Testis (tissue), 3 donors: ENCODE results near the gene ITGB5. TPM values are rescaled to one million over a fixed set of nuclear protein-coding genes. Genes with fewer than 3 reads are reported as not detected.

Source experiments
- DNase-seq: peaks from one replicate; pipeline ENCODE4 v3.0.0-alpha.2; 2019
- H3K27ac ChIP-seq, 2 donors: fragments of 200-600 bp; sonication (generic); one replicate each; pipeline ENCODE4 v1.5.1; 2019
- H3K27me3 ChIP-seq: fragments of 200-600 bp; sonication (generic); one replicate; pipeline ENCODE4 v1.5.1; 2019
- H3K36me3 ChIP-seq: fragments of 200-600 bp; sonication (generic); one replicate; pipeline ENCODE4 v1.5.1; 2017; ENCODE audit warnings: low read depth; ENCODE audit errors: missing control alignments
- H3K4me1 ChIP-seq: fragments of 200-600 bp; sonication (generic); one replicate; pipeline ENCODE4 v1.5.1; 2019
- H3K4me3 ChIP-seq, 2 donors: fragments of 200-600 bp; sonication (generic); one replicate each; pipeline ENCODE4 v1.5.1; 2017 to 2019
- H3K9me3 ChIP-seq: fragments of 200-600 bp; sonication (generic); one replicate; pipeline ENCODE4 v1.5.1; 2017
- CTCF ChIP-seq, 3 experiments: fragments of 450-650 bp in 2 of 3; fragments of 200-600 bp in 1 of 3; sonication (generic) in 1 of 3; IDR thresholded peaks; one replicate each; pipeline ENCODE4 v1.5.1; 2016 to 2019; ENCODE audit warnings: antibody characterized with exemption in 3 of 3, mild to moderate bottlenecking in 2 of 3, moderate library complexity in 1 of 3
- POLR2A ChIP-seq: fragments of 450-650 bp; IDR thresholded peaks from one replicate; pipeline ENCODE4 v1.6.1; 2017; ENCODE audit warnings: antibody characterized with exemption, mild to moderate bottlenecking, moderate library complexity
- WGBS, 2 donors: methylation state at CpG; one replicate each; pipeline ENCODE4 v1.1.5; 2018; 5-methylcytosine and 5-hydroxymethylcytosine counted together
- intact Hi-C: fragments of 100-400 bp; cut with DNase I; formaldehyde crosslinking; loops from one replicate; pipeline ENCODE4 v1.15.1; 2023; ENCODE audit warnings: low total_unique reads
- polyA plus RNA-seq: library from polyadenylated mRNA; stranded (reverse); fragments of 350-450 nt; fragmentation: Illumina TruSeq; extraction: RNeasy Lipid Tissue Mini Kit (QIAGEN cat#74804); gene quantifications from one replicate; pipeline ENCODE4 v1.2.3, GENCODE V29; 2014; ENCODE audit warnings: low read depth, low replicate concordance; ENCODE audit not compliant: insufficient read depth
- total RNA-seq, 2 donors: library from RNA; depleted of rRNA; stranded (reverse); fragments of >200 nt; gene quantifications; one replicate each; pipeline ENCODE4 v1.2.3, GENCODE V29; 2016

ITGB5 gene
- total and polyA plus RNA-seq, 3 donors from 2014 or later: 46.0 to 101 (median 76.9) TPM

GRCh38 chr3:124765197-124765840, 121.8 kb downstream of the ITGB5 start:
- H3K4me1 ChIP-seq: peaks cover 5% of the 10 kb centered on the region
- H3K4me3 ChIP-seq: no peak overlapping the region
- WGBS, 2 donors: 88 to 90% methylated on average over 5 of the region's 5 CpGs
- no peaks in the 10 kb centered on the region for H3K27me3 ChIP-seq
- DNase-seq: no peak
- TF ChIP-seq CTCF (IDR thresholded peaks at IDR 0.05) (no peak), POLR2A (no peak)
- no peaks in the 10 kb centered on the region for H3K9me3 ChIP-seq
- H3K27ac ChIP-seq: no peak overlapping the region
- intact Hi-C loops: loop anchor here (10.0 kb wide), 1 partner anchor 669 kb away; no protein-coding TSS in a partner anchor
- H3K36me3 ChIP-seq: no peaks in the 10 kb centered on the region

- 73 to 85% methylated on average over 5 of the region's 5 CpGs for WGBS, 2 donors
- intact Hi-C loops: loop anchor here (5.0 to 10.0 kb wide), 2 partner anchors 138 to 670 kb away; no protein-coding TSS in a partner anchor
Measured at GRCh38 chr3:124764746-124765145, 122.4 kb downstream of the ITGB5 start.

GRCh38 chr3:124763644-124764358, 123.4 kb downstream of the ITGB5 start:
- no peak for TF ChIP-seq CTCF (IDR thresholded peaks at IDR 0.05)
- no peak for TF ChIP-seq POLR2A
- no peak overlapping the region for H3K4me3 ChIP-seq
- H3K27ac ChIP-seq: no peak overlapping the region
- intact Hi-C loops: loop anchor here (5.0 to 10.0 kb wide), 2 partner anchors 138 to 671 kb away; no protein-coding TSS in a partner anchor
- peaks cover 5% of the 10 kb centered on the region for H3K4me1 ChIP-seq
- H3K36me3 ChIP-seq: no peaks in the 10 kb centered on the region
- H3K9me3 ChIP-seq: no peaks in the 10 kb centered on the region
- DNase-seq: peak; percentile 11
- H3K27me3 ChIP-seq: no peaks in the 10 kb centered on the region
- WGBS, 2 donors: 91% methylated on average over 15 of the region's 15 CpGs

More at GRCh38 chr3:124764746-124765145, 122.4 kb downstream of the ITGB5 start:
- H3K27me3 ChIP-seq: no peaks in the 10 kb centered on the region
- DNase-seq: no peak
- no peak overlapping the region for H3K4me3 ChIP-seq
- TF ChIP-seq POLR2A (no peak), CTCF (IDR thresholded peaks at IDR 0.05) (no peak)
- peaks cover 5% of the 10 kb centered on the region for H3K4me1 ChIP-seq
- H3K36me3 ChIP-seq: no peaks in the 10 kb centered on the region
- H3K27ac ChIP-seq: no peak overlapping the region
- H3K9me3 ChIP-seq: no peaks in the 10 kb centered on the region

GRCh38 chr3:124763206-124763605, 124.0 kb downstream of the ITGB5 start:
- peaks cover 5% of the 10 kb centered on the region for H3K4me1 ChIP-seq
- H3K4me3 ChIP-seq: no peak overlapping the region
- TF ChIP-seq POLR2A (no peak), CTCF (IDR thresholded peaks at IDR 0.05) (no peak)
- no peak overlapping the region for H3K27ac ChIP-seq
- DNase-seq: no peak
- WGBS, 2 donors: 85 to 91% methylated on average over 5 to 8 of the region's 8 CpGs
- intact Hi-C loops: loop anchor here (5.0 to 10.0 kb wide), 2 partner anchors 139 to 672 kb away; no protein-coding TSS in a partner anchor
- no peaks in the 10 kb centered on the region for H3K36me3 ChIP-seq
- H3K9me3 ChIP-seq: no peaks in the 10 kb centered on the region
- no peaks in the 10 kb centered on the region for H3K27me3 ChIP-seq
